ENCODE measurements around the gene RNF130.

RNF130 gene

DNA sequence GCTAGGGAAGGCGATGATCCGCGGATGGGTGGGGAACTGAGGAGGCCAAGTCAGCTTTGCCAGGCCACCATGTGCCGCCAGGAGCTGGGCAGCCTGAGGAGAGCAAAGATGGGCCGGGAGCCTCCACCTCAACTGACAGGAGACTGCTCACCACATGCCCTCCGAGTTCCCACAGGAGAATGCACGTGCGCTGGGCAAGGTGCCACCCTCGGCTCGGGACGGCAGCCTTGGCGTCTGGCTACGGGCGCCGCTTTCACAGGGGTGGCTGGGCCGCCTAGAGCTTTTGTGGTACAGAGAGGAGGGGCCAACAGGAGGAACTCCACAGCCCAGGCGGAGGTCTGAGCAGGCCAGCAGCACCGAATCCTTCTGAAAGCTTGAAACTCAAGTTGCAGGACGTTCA, 158.6 kb downstream of the RNF130 start:
- DNase-seq, result no peak

- DNase-seq, result no peak
These were observed 159.2 kb downstream of the RNF130 start for GRCh38 chr5:179912386-179912785.

DNA sequence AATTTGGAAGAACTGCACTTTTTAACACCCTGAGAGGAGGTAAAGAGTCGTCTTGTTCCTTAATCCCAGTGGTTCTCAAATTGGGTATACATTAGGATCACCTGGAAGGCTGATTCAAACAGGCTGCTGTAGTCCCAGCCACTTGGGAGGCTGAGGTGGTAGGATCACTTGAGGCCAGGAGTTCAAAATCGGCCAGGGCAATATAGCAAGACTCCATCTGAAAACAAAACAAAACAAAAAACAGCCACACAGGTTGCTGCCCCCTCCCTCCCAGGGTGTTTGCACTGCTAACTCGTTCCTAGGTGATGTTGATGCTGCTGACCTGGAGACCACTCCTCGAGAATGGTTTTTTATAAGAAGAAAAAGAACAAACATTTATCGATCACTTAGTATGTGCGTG, 162.3 kb downstream of the RNF130 start:
- DNase-seq, result no peak

DNA sequence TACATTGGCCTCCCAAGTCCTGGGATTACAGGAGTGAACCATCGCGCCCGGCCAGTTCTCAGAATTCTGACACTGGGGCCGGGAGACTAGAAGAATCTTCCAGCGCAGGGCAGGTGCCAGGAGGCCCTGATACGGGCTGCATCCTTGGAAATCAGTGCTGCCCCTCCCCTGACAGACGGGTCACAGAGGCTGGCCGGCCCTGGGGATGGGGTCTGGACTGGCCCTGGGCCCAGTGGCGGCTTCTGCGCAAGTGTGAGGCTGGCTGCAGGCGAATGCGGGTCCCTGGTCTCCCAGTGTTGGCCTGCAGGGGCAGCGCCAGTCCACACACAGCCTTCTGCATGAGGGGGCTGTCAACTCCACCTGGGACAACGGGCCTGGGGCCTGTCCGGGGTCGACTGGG, 163.0 kb downstream of the RNF130 start:
- no peak for DNase-seq

DNA sequence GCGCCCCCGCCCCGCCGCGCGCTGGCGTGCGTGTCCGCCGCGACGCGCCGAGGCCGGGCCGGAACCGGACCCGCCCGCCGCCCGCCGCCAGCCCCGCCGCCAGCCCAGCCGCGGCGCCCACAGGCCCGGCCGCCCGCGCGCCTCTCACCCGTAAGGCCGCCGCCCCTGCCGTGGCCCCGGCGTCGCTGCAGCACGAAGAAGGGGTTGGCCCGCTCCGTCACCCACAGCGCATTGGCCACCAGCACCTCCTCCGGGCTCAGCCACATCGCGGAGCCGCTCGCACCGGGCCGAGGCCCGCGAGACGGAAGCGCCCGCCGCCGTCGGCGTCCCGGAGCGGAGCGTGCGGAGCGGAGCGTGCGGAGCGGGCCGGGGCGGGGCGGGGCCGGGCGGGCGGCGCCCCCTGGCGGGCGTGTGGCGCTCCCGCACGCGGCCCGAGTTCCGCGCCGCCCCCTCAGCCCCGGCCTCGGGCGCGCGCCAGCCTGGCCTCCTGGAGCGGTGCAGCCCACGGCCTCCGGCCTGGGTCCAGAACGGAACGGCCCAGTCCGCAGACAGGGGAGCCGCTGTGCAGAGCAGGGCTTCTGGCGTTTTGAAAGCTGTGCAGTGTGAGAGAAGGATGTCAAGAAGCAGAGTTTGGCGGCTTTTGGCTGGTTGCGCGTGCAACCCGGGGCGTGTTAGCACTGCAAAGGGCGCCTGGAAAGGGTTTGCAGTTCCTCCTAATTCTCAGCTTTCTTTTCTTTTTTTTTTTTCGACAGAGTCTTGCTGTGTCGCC, 163.8 kb downstream of the RNF130 start, which contains the start of gene TBC1D9B:
TBC1D9B (minus strand) TSS at position 342 of the 769 bp plus-strand sequence; CDS start at position 266, 76 bp downstream.
- no peak for DNase-seq

DNA sequence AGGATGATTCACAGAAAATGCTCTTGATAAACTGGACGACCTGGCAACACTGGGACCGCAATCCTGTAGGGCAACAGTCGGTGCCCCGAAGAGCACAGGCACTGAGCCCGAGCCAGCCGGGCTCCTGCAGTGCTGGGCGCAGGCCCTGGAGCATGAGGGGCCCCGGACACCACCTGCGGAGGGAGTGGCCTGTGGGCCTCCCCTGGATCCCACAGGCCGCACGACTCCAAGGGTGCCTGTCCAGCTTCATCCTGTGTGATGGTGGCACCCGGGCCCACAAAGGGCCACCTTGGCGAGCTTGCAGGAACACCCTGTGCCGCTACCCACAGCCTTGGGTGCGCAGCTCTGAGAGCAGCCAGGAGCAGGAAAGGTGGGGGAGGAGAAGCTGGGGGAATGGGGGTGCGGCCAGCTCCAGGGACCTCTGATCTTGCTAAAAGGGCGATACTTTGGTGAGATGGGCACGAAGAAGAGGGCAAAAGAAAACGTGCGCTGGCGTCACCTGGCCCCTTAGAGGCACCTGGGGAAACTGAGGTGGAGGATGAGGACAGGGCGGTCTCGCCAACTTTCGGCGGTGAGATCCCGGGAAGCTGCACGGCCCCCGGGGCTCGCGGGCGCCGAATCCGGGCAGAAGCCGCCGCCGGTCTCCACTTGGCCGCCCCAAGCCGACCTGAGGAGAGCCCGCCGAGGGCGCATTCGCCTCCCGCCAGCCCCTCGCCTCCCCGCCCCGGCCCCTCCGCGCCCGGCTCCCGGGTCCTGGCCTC, 164.6 kb downstream of the RNF130 start:
- DNase-seq, result no peak

DNA sequence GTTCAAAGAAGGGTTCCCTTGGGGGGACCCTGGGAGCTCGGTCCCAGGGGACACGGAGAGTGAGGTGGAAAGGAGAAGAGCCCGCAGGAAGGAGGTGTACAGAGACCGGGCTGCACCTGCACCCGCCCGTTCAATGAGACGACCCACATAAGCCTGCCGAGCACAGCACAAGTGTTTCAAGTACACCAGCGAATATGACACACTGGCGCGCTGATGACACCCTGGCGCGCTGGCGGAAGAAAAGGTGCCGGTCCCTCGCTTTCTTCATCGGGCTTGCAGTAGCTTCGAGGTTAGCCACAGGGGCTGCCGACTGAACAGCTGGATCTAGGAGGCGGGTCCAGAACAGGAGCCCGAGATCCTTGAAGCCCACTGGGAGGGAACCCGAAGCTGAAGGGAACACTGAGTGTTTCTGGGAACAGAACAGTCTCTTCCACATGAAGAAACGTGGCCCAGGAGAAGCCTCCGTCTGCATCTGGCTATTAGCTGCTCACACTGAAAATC, 165.2 kb downstream of the RNF130 start:
- DNase-seq, result no peak

DNA sequence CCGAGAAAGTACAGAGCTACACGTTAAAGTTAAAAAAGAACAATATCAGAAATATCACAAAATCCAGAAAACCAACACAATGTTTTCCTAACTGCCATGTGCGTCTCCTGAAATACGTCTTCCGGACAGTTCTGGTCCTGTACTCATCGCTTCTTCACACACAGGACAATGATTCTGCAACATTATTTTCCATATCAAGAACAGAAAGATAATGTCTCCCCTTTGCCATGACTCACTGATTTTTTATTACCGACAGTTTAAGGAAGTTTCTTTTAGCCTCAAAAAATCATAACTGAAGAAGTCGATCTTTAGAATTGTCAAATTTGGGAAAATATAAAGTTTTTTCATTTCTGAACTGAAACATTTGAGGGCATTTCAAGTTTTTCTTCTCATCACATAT, 166.4 kb downstream of the RNF130 start:
- no peak for DNase-seq

Data from cortex of kidney (tissue), 1 donor.